KG1 (cell line): ENCODE results near the gene ZCWPW1.

Source experiments
- DNase-seq: peaks from one replicate; lab custom pipeline; 2025; lab: John Stamatoyannopoulos, UW

The ZCWPW1 gene

DNA sequence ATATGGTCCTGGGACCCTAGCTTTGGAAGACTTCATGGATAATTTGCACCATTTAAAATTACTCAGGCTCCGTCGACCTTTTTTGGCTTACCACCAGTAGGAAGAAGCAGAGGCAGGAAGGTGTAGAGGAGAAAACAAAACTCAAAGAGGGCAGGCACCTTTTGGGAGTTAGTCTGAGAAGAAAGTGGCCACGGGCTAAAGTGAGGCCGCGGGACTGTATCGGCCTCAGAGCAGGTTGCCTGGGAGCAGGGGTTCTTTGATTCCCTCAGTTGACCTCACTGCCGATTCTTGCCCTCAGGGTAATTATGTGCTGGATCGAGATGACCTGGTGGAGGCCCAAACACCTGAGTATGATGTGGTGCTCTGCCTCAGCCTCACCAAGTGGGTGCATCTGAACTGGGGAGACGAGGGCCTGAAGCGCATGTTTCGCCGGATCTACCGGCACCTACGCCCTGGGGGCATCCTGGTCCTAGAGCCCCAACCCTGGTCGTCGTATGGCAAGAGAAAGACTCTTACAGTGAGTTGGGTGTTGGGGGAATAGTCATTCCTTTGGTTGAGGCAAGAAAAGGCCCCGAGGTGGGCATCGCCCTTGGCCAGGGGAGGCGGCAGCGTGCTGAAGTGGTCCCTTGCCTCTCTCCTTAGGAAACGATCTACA is 4.2 kb upstream of the ZCWPW1 start:
- DNase-seq, result no peak

DNA sequence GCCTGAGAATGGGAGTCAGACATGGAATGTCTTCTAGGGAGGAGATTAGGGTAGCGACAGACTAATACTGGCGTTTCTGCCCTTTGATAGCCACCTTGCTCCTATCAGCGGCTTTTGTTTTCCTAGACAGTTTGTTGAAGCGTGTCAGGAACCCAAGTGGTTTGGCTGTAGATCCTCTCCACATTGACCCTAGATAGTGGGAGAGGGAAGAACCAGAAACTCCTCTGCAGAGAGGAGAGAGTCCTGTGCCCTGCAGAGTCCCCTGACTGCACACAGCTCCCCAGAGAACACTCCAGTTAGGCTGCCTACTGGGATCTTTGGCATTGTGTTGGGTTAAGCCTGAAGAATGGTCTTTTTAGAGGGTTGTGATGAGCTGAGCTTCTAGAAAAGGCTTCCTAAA is 3.5 kb upstream of the ZCWPW1 start:
- no peak for DNase-seq

DNA sequence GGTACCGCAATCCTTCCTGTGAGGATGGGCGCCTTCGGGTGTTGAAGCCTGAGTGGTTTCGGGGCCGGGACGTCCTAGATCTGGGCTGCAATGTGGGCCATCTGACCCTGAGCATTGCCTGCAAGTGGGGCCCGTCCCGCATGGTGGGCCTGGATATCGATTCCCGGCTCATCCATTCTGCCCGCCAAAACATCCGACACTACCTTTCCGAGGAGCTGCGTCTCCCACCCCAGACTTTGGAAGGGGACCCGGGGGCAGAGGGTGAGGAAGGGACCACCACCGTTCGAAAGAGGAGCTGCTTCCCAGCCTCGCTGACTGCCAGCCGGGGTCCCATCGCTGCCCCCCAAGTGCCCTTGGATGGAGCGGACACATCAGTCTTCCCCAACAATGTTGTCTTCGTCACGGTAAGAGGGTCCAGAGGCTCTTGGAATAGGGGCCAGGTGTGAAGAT is 2.8 kb upstream of the ZCWPW1 start:
- DNase-seq, result no peak

DNA sequence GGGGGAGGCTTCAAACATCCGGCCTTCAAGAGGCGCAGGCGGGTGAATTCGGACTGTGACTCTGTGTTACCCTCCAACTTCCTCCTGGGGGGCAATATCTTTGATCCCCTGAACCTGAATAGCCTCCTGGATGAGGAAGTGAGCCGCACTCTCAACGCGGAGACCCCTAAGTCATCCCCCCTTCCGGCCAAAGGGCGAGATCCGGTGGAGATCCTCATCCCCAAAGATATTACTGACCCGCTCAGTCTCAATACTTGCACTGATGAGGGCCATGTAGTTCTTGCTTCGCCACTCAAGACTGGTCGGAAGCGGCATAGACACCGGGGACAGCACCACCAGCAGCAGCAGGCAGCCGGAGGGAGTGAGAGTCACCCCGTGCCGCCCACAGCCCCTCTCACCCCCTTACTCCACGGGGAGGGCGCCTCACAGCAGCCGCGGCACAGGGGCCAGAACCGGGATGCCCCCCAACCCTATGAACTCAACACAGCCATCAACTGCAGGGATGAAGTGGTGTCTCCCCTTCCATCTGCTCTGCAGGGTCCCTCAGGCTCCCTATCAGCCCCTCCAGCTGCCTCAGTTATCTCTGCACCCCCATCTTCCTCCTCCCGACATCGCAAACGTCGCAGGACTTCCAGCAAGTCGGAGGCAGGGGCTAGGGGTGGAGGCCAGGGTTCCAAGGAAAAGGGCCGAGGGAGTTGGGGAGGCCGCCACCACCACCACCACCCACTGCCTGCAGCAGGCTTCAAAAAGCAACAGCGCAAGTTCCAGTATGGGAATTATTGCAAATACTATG is 2.2 kb upstream of the ZCWPW1 start:
- no peak for DNase-seq

DNA sequence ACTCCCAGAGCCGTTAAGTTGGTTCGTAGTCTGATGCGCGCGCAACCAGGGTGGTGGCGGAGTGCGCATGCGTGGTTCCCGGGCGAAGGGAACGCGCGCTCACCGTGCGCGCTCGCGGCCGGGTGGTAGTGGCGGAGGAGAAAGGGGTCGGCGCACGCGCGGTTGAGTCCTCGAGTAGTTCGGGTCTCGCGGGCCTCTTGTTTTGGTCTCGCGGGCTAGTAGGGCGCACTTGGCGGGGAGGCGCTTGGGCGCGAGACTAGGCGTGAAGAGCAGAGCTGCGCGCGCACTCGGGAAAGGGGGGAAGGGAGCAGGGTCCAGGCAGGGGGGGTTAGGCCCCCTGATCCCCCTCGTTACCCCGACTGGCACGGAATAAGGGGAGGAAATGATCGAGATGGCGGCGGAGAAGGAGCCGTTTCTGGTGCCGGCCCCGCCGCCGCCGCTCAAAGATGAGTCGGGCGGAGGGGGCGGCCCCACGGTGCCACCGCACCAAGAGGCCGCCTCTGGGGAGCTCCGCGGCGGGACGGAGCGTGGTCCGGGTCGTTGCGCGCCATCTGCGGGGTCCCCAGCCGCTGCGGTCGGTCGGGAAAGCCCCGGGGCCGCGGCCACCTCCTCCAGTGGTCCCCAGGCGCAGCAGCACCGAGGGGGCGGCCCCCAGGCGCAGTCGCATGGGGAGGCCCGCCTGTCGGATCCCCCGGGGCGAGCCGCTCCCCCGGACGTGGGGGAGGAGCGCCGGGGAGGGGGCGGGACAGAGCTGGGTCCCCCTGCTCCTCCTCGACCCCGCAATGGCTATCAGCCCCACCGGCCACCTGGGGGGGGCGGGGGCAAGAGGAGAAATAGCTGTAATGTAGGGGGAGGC is 1.4 kb upstream of the ZCWPW1 start, which contains the start of gene MEPCE:
Gene MEPCE (plus strand): TSS at position 195 of the 856 bp plus-strand sequence. CDS start 188 bp downstream, at position 383.
- DNase-seq, result peak; percentile 39

DNA sequence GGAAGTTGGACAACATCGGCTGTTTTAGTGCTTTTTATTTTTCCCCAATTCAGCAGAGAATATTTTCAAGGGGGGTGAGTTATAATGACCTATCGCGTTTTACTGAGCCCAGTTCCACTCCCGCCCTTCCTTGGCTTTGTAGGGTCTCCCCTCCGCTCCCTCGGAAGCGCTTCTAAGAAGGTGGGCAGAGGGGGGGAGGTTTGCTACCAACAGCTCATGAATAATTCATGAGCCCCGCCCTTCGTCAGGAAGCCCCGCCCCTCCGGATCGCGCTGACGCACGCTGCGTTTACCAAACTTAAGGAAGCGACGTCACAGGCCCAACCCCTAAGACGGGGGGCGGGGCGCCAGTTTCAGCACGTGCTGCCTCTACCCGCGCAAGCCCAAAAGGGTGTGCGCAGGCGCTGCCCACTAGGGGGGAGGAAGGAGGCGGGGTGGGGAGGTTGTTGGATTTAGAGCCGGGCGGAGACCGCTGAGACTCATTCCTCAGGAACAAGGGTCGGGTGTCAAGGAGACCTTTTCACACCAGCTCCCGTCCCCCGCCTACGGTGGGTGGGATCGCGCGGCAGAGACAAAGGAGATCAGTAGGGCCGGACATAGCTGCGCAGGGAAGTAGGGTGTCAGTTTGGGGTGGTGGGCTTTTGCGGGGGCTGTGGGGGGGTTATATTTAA is 599 bp upstream of the ZCWPW1 start:
- DNase-seq, result peak; percentile 88

DNA sequence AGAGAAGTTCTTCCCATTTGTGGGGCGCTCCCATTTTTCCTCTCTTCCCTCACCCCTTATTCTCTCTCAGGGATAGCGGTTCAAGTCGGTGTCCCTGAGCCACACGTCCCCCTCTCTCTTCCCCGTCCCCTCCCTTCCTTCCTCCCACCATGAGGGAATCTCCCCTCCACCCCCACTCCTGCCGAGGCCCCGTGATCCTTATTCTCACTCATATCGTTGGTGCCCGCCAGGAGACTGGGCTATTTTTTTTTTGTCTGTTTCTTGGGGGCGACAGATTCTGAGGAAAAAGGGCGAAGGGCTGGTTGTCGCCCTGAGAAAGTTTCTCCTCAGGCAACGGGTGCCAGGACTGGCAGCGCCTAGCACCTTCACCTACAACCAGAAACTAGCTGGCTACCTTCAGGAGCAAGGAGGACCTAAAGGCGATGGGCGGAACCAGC is 723 bp downstream of the ZCWPW1 start:
- DNase-seq, result no peak

DNA sequence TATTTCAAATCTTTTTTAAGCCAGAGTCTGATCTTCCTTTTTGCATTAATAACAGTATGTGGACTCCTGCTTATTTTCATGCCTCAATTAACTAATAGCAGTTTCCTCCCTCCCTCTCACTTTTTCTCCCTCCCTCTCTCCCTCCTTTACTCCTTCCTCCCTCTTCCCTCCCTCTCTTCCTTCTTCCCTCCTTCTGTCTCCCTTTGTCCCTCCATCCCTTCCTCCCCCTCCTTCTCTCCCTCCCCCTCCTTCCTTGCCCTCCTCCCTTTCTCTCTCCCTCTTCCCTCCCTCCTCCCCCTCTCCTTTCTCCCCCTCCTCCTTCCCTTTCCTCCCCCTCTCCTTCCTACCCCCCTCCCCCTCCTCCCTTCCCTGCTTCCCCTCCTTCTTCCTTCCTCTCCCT is 2.0 kb downstream of the ZCWPW1 start:
- DNase-seq, result no peak

DNA sequence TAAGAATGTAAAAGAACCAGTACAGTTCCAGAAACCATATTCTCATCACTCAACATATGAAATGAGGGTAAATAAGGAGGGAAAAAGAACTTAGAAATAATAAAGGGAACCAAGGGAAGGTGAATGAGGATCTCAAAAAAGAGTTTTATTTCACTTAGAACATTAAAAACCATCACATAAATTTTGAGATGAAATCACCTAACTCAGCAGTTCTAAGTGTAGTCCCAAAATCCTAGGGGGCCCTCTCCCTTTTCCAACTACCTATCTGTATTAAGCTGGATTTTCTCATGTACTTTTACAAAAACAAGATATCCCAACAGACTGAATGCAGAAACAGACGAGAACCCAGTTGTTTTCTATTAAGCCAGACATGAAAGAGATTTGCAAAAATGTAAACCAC is 3.2 kb downstream of the ZCWPW1 start:
- no peak for DNase-seq

DNA sequence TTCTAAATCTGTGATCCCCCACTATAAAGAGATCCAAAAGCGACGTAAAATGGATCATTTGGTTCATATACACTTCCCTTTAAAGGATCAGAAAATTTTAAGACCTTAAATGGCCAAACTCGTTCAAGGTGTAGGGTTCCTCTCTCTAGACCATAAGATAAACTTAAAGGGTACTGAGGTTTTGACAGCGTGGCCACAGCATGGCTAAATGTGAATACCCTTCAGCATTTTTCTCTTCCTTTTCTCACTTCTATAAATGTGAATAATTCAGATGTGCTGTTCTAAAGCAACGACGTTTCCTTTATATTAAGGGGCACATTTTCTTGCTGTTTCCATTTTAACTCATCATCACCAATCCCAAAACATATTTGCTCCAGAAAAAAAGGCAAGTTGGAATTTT is 5.2 kb downstream of the ZCWPW1 start:
- no peak for DNase-seq

DNA sequence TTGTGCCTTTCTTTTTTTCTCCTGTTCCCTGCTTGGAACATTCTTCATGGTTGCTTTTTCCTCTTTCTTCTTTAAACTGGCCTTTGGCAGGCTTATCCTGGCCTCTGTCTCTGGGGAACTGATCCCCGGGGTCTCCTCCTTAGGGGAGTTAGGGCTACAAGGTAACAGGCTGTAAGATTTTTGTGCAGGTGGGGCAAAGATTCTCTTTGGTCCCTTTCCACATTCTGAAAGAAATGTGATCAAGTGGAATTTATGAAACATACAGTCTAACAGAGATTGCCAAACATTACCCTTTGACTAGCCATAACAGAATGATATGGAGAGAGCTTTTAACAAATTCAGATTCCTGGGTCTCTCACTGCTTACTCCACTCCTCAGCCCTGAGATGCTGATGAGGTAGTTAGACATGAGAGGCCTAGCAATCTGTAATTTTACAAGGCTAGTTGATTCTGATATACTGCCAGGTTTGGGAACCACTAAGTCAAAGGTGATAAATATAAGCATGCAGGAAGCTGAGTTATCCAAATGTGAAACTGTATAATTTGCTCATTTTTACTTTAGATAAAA is 8.8 kb downstream of the ZCWPW1 start:
- DNase-seq, result no peak

DNA sequence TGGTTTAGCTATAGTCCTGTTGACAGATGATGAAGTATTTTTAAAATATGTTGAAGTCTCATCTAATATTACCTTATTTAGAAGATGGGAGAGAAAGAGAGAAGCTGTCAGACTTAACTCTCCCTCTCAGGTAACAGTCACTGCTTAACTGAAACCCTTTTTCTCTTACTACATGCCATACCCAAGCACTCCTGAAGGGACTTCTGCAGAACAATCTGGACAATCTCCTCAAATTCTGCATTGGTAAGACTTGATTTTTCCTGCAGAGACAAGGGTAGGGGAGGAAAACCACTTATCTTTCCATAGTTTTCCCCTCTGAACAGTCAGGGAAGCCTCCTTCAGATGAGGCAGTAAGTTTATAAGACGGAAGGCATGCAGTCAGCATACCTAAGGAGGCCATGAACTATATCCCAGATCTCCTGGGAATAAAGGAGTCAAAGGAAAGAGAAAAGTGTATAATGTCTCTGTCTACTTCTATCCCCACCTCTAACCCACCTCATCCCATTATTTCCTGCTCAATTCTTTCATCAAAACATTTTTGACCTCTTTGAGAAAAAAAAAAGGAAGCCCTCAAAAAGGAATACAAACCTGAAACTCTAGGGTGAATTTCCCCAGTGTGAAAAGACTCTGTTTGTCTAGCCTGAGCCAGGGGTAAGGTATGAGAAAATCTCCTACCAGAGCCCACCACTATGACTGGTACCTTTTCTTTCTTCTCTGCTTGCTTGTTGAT is 9.4 kb downstream of the ZCWPW1 start:
- no peak for DNase-seq

DNA sequence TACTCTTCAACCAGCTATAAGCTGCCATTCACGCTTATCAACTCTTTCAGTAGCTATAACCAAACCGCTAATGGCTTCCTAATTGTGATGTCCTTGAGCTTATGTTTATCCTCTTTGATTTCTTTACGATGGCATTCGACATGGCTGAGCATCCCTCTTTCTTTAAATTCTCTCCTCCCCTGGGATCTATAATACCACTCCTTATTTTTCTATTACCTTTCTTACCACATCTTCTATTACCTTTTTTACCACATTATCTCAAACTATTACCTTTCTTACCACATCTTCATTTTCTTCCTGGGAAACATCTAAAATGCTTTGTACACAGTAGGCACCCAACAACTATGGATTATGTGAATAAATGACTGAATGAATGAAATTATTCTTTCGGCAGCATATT is 13.1 kb downstream of the ZCWPW1 start:
- no peak for DNase-seq

DNA sequence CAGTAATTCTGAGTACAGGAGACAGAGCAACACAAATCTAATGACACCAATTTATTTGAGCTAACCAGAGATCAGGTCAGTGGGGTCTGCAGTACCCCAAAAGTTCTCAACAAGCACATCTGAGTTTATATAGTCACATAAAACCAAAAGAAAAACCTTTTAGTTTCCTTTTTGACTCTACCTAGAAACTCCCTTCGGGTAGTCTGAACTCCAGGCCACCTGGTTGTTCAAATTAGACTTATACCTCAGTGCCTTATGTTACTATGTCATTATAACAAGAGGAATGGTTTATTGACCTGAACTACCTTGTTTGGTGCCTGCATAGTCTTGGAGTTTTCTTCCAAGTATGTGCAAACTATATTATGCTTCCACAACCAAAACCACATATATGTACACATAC is 14.6 kb downstream of the ZCWPW1 start:
- DNase-seq, result no peak

DNA sequence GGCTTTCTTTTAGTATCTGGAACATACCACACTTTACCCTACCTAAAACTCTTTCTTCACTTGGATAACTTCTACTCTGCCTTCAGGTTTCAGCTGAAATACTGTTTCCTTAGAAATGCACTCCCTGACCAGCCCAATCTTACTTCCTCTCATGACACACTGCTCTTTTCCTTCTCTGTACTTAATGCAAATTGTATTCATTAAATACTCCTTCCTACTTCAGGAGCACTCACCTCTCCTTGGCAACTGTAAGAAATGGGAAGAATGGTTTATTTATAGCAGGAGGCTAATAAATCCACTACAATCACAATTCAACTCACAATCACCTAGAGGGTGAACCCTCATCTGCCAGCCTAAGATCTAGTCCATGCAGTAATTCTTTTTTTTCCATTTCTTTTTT is 15.2 kb downstream of the ZCWPW1 start:
- DNase-seq, result no peak

DNA sequence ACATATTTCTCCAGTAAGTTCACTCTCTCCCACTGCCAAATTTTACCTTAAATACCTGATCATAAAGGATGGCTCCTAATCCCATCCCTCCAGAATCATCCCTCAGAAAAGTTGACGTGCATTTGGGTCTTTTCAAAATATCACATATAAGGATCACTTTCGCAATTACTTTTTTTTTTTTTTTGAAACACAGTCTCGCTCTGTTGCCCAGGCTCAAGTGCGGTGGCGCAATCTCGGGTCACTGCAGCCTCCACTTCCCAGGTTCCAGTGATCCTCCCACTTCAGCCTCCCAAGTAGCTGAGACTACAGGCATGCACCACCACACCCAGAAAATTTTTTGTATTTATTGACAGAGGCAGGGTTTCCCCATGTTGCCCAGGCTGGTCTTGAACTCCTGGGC is 17.4 kb downstream of the ZCWPW1 start:
- no peak for DNase-seq

DNA sequence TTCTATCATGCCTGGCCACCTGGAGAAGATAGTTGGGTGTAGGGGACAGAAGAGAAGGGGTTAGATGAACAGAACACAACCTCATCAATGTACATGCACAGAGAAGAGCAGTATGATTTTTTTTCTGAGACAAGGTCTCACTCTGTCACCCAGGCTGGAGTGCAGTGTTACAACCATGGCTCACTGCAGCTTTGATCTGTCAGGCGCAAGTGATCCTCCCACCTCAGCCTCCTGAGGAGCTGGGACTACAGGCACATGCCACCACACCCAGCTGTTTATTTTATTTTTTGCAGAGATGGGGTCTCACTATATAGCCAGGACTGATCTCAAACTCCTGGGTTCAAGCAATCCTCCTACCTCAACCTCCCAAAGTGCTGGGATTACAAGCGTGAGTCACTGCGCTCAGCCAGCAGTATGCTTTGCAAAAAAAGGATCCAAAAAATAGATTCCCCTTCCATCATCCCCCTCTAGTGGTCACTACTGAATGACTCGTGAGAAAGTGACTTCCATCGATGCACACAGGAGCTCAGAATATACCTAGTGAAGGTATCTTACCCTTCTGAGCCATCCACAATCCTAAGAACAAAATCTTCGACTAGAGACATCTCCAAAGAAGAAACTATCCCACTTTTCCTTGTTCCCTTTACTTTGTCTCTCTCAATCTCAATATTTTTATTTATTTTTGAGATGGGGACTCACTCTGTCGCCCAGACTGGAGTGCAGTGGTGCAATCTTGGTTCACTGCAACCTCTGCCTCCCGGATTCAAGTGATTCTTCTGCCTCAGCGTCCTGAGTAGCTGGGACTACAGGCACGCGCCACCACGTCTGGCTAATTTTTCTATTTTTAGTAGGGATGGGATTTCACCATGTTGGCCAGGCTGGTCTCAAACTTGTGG is 21.0 kb downstream of the ZCWPW1 start:
- DNase-seq, result no peak

DNA sequence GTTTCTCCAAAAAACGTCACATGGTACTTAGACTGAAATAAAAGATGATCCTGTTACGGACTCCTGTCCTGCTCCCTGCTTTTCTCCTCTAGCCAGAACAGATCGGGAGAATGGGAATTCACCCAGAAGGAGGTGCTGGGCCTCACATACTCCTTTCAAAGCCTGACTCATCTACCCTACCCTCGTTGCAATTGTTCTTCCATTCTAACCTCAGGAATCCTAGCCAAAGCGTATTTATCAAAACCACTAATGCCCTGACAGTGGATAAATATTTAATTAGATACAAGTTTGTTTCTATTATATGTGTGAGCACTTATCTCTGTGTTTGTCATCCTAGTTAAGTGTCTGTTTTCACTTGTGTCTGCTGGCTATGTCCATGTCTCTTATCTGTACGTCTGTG is 21.7 kb downstream of the ZCWPW1 start:
- DNase-seq, result no peak

DNA sequence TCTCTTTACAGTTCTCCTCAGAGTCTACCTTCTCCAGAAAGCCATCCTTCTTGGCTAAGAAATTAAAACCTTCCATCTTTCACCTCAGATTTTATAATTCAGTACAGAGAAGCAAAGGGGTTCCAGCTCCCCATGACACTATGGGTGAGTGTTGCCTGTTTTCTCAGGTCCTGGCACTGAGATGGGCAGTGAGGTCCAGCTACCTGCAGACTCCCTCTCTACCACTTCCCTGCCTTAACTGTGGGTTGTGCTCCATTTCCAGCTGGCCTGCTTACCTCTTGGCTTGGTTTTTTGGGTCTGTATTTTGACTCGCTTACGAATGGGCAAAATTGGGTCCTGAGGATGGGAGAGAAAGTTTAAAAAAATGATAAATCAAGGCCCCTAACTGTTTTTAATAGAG is 26.3 kb downstream of the ZCWPW1 start:
- DNase-seq, result no peak

DNA sequence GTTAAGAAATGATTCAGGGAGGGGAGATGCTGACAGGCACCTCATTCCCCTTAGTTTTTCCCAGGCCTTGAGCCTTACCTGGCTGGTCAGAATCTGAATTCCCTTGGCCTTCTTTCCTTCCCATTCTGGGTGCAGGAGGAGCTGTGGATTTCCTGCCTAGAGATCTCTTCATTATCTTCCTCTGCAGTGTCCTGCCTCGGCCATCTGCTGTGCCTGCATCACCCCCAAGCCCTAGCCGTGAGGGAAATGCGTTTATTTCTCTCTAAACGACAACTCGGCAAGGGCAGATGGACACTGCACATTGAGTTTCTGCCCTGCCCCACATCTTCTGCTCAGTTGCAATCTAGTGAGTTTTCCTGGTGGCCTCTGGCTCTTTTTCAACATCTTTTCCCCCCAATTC is 26.7 kb downstream of the ZCWPW1 start:
- DNase-seq, result no peak
